Measurements from ENCODE around the gene RNF121. TPM values are rescaled to one million over a fixed set of nuclear protein-coding genes. Genes with fewer than 3 reads are reported as not detected.

Gene RNF121
- total RNA-seq, 1 donor from 2014 or later, result 18.4 TPM

DNA sequence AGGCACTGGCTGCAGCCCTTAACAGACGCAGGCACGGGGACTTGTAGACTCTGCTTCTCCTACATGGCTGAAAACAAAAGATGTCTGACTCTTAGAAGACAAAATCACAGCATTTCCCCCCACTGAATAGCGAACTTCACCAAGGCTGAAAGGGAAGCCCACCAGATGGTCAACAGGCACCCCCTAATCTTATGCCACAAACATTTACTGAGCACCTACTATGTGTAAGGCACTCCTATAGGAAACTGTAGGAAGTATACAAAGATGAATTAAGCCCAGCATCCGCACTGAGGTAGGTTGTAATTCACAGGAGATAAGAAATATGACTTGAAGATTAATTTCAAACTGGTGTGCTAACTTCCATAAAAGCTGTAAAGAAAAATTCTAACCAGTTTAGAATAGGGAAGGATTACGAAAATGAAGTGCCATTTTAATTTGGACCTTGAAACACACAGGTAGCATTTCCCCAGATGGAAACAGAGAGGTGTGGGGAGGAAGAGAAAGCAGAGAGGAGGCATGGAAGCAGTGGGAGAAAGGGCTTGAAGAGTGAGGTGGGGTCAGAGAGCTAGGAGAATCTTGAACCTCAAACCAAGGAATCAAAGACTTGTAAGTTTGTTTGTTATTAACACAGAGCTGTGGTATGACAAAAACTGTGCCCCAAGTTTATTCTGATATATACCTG lies 113.4 kb downstream of the RNF121 start:
- ATAC-seq (ENCODE audit: poor library complexity), result no peak
- intact Hi-C loops (cut with DNase I), result no loop called here
- DNase-seq, result no peak

DNA sequence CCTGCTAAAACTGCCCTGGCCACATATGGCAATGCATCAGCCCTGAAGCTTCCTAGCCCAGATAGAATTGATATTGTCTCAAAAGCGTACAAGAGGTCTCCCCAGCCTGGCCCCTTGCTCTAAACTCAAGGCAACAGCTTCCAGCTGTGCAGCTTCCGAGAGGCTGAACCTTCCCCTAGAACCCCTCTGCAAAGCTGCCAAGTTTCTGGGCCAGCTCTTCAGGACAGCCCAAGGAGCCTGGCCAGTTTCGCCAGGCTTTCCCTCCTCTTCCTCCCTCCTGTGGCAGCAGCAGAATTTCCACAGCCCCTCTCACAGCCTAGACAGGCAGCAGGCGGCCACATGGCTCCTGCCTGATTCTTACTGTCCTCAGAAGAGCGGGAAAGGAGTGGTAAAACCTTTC lies 117.0 kb downstream of the RNF121 start:
- no peak for ATAC-seq (ENCODE audit: poor library complexity)
- DNase-seq, result no peak
- intact Hi-C loops (cut with DNase I), result no loop called here

Other genes starting within 250 kb of the RNF121 start
- gene DEFB108B, start 95.8 kb upstream of the RNF121 start, total RNA-seq, result not detected
- not detected for gene DEFB131B, start 50.6 kb upstream of the RNF121 start, total RNA-seq
- gene XNDC1N, start 452 bp upstream of the RNF121 start, total RNA-seq, result 2.7 TPM
- gene IL18BP, start 69.9 kb downstream of the RNF121 start, total RNA-seq, result 3.7 TPM
- 75.0 TPM for gene NUMA1, start 151.5 kb downstream of the RNF121 start, total RNA-seq
- 6.4 TPM for gene LRRC51, start 151.8 kb downstream of the RNF121 start, total RNA-seq
- 72.8 TPM for gene LAMTOR1, start 174.3 kb downstream of the RNF121 start, total RNA-seq
- not detected for gene TOMT, start 176.9 kb downstream of the RNF121 start, total RNA-seq
- gene ANAPC15, start 183.6 kb downstream of the RNF121 start, total RNA-seq, result 43.5 TPM
- 1.8 TPM for gene FOLR3, start 206.7 kb downstream of the RNF121 start, total RNA-seq

Data from Right ventricle myocardium superior (tissue), 1 donor.